ENCODE results near the gene C17orf113.

Gene C17orf113

GRCh38 chr17:42072323-42073187 is 22.2 kb upstream of the C17orf113 start:
- no peak for DNase-seq (ENCODE audit: low read depth in 2 of 2)

GRCh38 chr17:42071810-42072209 is 21.4 kb upstream of the C17orf113 start:
- DNase-seq (ENCODE audit: low read depth in 2 of 2): no peak

GRCh38 chr17:42068979-42069378 is 18.6 kb upstream of the C17orf113 start:
- no peak for DNase-seq (ENCODE audit: low read depth in 2 of 2)

- peak; percentile 31 to 42 for DNase-seq (ENCODE audit: low read depth in 2 of 2)
Measured at GRCh38 chr17:42067371-42068091, 17.1 kb upstream of the C17orf113 start.

- no peak for DNase-seq (ENCODE audit: low read depth in 2 of 2)
Measured at GRCh38 chr17:42065201-42065600, 14.8 kb upstream of the C17orf113 start.

- DNase-seq (ENCODE audit: low read depth in 2 of 2): no peak
Measured at GRCh38 chr17:42062681-42063080, 12.3 kb upstream of the C17orf113 start.

GRCh38 chr17:42061646-42062487 is 11.5 kb upstream of the C17orf113 start:
- no peak for DNase-seq (ENCODE audit: low read depth in 2 of 2)

- DNase-seq (ENCODE audit: low read depth in 2 of 2): no peak
Measured at GRCh38 chr17:42060231-42060630, 9.8 kb upstream of the C17orf113 start.

- DNase-seq (ENCODE audit: low read depth in 2 of 2): no peak
Measured at GRCh38 chr17:42059815-42060214, 9.4 kb upstream of the C17orf113 start.

- DNase-seq (ENCODE audit: low read depth in 2 of 2): no peak
Measured at GRCh38 chr17:42058063-42058462, 7.7 kb upstream of the C17orf113 start.

- DNase-seq (ENCODE audit: low read depth in 2 of 2): no peak
Measured at GRCh38 chr17:42056635-42057034, 6.2 kb upstream of the C17orf113 start.

GRCh38 chr17:42055496-42055895 is 5.1 kb upstream of the C17orf113 start:
- DNase-seq (ENCODE audit: low read depth in 2 of 2): no peak

GRCh38 chr17:42055027-42055426 is 4.6 kb upstream of the C17orf113 start:
- no peak for DNase-seq (ENCODE audit: low read depth in 2 of 2)

GRCh38 chr17:42053731-42054500 is 3.5 kb upstream of the C17orf113 start:
- no peak for DNase-seq (ENCODE audit: low read depth in 2 of 2)

- DNase-seq (ENCODE audit: low read depth in 2 of 2): no peak
Measured at GRCh38 chr17:42052346-42052877, 2.0 kb upstream of the C17orf113 start.

- DNase-seq (ENCODE audit: low read depth in 2 of 2): no peak
Measured at GRCh38 chr17:42051645-42052044, 1.2 kb upstream of the C17orf113 start.

GRCh38 chr17:42051013-42051400 is 606 bp upstream of the C17orf113 start:
- no peak for DNase-seq (ENCODE audit: low read depth in 2 of 2)

- DNase-seq (ENCODE audit: low read depth in 2 of 2): no peak
Measured at GRCh38 chr17:42049834-42050392, 488 bp downstream of the C17orf113 start.

GRCh38 chr17:42047343-42047742 is 3.1 kb downstream of the C17orf113 start:
- no peak for DNase-seq (ENCODE audit: low read depth in 2 of 2)

- no peak for DNase-seq (ENCODE audit: low read depth in 2 of 2)
Measured at GRCh38 chr17:42045719-42046118, 4.7 kb downstream of the C17orf113 start.

Data from stimulated activated CD8-positive, alpha-beta memory T cell treated with anti-CD3 and anti-CD28 coated beads, Interleukin-15, amount 100 ng/mL, for 48 hours (primary cell).